ENCODE results near the gene AP1G1.

The AP1G1 gene

DNA sequence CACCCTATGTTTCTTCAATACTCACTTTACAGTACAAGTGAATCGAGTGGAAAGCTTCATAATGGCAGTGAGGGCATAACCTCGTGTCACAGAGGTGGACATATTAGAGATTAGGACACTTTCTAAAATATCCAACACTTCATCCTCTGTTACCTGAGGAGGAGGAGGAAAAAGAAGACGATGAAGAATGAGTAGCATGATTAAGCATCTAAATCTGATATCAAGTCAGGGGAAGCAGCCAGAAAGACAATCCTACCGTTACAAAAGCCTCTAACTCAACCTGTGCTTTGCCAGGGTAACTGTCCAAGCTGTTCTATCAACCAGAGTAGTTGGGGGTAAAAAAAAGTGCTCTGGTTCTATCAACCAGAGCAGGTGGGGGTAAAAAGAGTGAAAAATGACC, 60.4 kb downstream of the AP1G1 start:
- DNase-seq: no peak

DNA sequence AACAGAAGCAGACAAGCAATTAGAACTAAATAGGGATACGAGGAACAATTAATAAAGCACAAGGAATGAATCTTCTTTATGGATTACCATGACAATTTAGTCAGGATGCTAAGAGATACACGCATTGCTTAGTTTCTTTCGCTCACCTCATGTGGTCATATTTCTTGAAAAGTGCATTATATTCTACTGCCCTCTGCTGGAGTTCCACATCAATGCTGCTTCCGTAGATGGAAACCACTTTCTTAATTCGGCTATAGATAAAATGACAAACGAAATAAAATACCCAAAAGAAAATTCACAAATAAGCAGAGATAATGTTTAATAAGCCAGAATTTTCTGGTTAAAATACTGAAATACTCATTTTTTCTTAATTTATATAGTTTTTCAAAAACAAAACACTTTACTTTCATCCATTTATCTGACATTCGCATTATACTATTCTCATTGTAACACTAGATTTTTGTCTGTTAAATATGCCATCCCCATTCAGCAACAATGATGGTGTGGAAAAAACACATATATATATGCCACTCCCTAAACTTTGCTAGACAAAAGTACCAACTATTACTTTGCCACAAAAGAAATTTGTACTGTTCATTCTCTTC, 62.1 kb downstream of the AP1G1 start:
- DNase-seq: no peak

DNA sequence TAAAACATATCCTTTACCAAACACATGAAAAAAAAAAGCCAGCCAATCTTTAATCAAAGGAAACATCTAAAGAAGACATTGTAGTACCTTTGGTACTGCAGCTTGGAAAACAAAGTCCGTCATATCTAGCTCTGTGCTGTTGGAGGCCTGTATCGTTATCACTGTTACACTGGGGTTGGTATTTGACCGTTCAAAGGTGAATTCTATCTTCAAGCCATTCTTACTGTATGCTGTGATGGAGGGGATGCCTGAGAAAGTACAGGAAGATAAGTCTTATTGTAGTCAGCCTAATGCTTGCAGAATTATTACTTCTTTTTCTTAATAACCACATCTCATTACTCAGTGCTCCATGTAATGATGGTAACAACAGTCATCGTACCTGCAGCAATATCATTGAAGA, 69.8 kb downstream of the AP1G1 start:
- no peak for DNase-seq

DNA sequence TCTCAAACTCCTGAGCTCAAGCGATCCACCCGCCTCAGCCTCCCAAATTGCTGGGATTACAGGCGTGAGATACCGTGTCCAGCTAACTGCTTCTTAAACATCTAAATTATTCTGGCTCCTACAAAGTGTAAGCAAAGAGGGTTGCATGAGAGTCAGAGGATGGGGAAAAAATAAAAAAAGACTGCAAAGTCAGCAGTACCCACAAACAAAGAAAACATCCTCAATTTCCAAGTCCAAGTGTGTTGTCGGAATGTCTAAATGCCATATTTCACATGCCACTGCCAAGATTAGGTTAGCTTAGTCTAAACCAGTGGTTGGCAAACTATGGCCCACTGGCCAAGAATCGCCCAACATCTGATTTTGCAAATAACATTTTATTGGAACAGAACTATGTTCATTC, 71.1 kb downstream of the AP1G1 start:
- DNase-seq: no peak

DNA sequence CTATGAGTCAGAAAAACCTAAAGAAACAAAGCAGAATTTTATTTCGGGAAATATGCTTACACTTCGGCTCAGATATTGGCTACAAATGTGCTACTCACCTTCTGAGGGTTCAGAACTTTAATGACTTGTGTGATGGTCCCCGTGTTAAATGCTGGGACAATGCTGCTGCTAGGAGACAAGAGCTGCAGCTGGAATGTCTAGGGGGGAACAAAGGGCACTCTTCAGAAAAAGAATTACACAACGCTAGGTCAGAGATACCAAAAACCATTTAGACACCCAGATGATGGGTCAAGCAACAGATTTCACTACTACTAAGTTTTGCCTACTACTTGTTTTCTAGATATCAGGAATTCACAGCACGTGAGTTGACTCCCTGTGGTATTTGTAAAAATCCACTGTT, 74.1 kb downstream of the AP1G1 start:
- no peak for DNase-seq

DNA sequence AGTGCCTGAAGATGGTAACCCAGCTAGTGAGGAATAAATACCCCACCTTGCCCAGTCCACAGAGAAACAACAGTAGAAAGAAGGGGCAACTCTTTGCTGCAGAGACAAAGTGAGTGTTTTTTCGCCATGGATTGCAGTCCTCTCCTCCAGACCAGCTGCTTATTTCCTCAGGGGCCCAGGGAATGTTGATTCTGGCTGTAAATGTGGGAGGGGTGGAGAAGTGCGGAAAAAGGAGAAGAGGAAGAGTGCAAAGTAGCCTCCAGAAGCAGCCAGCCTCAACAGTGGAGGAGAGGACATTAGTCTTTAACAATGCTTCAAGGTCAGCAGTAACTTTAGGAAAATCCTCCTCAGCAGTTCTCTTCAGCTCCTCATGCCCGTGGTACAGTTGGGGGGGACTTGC, 76.0 kb downstream of the AP1G1 start:
- no peak for DNase-seq

DNA sequence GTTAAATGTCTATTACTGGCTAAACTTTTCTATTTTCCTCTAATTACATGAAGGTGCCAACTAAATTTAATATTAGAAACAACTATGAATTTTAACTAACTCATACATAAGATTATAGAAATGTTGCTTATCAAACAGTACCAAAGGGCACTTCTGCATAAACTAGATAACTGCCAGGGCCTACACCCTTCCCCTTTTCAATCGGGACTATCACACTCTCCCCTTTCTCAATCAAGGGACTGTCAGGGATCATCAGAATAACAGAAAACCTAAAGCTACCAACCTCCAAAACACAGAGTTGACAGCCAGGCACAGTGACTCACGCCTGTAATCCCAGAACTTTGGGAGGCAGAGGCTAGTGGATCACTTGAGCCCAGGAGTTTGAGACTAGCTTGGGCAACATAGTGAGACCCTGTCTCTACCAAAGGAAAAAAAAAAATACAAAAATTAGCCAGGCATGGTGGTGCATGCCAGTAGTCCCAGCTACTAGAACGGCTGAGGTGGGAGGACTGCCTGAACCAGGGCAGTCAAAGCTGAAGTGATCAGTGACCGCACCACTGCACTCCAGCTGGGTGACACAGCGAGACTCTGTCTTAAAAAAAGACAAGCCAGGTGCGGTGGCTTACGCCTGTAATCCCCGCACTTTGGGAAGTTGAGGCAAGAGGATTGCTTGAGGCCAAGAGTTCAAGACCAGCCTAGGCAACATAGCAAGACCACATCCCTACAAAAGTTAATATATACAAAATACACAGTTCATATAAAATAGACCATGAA, 80.9 kb downstream of the AP1G1 start:
- DNase-seq: no peak

DNA sequence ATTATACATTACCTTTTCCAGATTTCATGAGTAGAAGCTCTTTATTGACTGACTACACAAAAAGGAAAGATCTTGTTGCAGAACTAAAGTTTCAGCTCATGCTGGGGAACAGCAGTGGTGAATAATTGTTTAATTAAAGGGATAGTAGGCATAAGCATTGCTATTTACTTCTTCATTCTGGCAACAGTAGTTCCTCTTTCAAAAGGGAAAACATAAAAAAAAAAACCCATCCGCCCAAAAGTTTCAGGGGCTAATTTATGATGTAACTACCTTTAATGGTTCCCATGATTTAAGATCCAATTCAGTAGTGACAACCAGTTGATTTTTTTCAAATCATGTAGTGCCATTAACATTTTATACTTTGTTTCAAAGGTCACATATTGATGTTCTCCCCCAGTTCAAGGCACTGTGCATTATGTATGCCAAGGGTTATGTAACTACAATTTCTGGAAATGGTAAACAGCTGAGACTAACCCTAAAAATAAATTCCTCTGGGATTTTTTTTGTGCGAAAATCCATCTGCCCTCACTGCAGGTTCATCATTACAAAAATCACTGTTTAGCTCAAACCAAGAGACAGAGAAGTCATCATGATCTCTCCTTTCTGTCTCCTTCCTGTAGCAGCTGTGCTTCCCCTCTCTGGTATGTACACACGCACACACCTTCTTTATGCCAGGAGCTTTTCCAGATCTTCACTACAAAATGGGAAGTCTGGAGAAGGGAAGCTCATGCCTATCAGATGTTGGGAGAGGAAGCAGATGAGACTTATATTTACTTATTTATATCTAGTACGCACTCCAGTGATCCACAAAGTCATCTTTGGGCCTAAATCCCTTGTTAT, 81.9 kb downstream of the AP1G1 start:
- DNase-seq: no peak

DNA sequence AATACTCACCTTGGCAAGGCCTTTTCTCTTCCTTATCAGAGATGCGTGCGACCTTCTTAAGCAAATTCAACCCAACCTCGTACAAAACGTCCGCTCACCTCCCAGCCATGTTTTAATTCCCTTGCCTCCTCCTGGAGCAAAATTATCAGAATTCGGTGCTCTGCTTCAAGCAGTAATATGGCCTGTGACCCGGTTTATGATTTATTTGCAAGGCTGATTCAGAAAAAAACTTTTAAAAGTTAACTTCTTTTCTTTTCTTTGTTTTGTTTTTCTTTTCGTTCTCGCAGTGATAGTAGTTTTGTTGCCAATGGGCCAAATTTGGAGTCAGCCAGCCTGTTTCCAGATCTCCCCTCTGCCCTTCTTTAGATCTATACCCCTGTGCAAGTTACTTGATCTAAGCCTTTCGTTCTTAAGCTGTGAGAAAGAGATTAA, 84.3 kb downstream of the AP1G1 start, which contains the start of gene PHLPP2:
PHLPP2 (minus strand) TSS at position 382 of the 432 bp plus-strand sequence. CDS start 9,906 bp downstream, outside the sequence.
- DNase-seq: no peak

DNA sequence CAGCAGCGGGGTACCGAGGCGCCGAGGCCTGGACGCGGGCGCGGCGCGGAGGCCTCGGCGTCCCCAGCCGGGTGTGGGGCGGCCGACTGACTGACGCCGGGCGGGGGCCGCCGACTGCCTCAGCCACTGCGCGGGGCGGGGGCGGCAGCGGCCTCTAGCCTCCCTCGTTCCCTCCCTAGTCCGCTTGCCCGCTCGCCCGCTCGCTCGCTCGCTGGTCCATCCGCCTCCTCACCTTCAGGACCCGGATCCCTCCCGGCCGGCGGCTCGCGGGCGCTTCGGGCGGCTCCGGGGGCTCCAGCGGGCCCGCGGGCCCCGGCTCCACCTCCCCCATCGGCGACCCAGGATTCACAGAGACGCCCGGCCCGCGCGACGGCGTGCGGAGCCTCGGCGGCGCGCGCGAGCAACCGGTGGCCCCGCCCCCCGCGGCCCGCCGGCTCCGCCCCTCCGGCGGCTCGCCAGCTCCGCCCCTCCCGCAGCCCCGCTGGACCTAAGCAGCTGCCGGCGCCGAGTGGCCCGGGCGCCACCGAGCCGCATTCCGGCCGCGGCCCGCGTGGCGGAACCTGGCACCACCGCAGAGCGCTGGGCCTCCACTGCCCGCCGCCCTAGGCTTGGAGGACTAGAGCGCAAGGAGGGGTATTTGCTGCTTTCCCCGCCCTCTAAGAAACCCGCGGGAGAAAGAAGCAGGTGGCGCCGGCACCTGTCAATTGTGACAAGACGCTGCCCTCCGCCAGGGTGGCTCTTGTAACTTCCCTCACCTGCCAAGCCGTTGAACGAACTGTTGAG, 84.9 kb downstream of the AP1G1 start:
- no peak for DNase-seq

DNA sequence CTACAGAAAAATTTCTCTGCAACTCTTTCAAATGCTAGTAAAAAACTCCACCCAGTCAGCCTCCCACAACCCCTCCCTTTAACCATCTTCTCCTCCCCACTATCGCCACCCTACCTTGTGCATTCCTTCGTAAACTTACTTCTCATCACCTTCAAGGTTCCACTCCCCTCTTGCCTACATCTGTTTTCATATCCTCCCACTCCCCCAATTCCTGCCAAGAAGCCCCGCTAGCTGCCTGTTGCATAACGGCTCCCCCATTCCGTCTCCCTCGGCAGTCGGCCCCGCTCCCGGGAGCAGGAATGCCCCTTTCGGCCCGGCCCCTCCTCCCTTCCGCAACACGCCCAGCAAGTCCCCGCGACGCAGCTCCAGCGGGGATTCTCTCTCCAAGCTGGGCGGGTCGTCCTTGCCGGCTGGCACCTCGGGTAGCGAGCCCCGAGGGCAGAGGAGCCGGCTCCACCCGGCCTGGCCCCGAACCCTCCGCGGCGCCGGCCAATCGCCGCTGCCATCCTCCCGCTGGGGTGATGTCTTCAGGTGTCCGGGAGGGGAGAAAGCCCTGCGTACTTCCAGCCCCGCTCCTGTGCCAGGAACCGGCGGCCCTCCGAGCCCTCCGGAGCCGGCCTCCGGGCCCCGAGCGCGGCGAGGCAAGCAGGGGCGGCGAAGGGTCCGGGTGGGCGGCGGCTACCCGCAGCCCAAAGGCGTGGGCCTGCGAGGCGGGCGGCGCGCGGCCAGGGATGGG, 85.7 kb downstream of the AP1G1 start:
- no peak for DNase-seq

DNA sequence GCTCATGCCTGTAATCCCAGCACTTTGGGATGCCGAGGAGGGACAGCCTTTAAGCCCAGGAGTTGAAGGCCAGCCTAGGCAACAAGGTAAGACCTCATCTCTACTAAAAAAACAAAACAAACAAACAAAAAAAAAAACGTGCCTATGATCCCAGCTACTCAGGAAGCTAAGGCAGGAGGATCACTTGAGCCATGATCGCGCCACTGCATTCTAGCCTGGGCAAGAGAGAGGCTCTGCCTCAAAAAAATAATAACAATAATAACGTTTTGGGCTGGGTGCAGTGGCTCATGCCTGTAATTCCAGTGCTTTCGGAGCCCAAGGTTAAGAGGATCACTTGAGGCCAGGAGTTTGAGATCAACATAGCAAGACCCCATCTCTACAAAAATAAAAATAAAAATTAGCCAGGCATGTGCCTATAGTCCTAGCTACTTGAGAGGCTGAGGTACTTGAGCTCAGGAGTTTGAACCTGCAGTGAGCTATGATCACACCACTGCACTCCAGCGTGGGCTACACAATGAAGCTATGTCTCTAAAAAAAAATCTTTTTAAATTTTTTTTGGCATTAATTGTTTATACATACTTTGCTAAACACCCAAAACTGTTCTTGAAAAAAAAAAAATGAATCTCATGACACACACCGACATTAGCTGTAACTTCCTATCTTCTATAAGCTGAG, 87.4 kb downstream of the AP1G1 start:
- no peak for DNase-seq

DNA sequence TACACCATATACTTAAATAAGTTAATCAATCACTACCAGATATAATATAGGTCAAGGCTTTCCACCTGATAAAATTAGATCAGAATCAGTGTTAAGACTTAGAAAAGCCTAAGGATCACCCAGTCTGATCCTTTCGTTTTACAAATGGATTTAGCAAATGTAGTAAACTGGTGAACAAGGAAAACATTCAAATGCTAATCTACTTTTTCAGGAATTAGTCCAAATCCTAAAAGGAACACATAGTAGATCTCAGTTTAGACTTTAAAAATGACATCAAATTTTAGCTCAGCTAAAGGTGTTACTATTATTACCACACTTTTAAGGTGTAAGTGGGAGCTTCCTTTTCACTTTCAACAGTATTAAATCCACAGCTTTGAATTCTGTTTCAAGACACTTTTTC, 96.1 kb downstream of the AP1G1 start:
- DNase-seq: no peak

DNA sequence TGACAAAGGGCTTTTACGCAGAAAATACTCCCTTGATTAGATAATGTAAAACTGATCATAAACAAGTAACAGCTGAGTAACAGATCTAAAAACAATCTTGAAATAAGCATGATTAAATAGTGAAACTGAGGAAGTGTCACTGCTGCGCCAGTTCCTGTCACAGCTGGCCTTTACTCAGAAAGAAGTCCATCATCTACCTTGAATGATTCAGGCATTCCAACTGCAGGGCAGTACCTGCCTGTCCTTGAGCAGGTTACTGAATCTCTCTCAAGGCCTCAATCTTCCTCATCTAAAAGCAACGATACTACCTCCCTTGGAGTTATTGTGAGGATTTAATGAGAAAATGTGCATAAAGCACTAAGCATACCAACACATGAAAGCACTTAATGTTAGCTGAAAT, 96.8 kb downstream of the AP1G1 start:
- DNase-seq: no peak

DNA sequence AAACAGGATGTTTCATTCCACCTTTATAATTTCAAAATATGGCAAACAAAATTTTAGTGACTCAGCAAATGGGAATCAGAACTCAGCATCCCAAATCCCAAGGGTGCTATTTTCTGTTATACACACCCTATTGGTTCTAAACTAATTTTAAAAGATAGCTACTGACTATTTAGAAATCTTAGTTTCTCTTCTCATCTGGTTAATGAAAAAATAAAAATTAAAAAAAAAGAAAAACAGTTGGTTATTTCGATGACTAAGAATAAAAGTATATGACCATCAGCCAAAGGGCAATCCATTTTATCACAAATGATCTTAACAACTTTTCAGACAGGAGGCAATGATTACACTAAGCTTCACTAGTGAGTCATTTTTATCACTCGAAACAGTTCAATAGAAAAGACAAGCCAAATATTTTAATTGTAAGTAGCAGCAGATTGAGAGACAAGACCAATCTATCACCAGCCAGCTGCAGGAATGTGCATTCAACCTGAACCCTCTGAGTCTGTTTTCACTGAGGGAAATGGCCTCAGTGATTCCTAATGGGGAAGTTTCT, 99.3 kb downstream of the AP1G1 start:
- no peak for DNase-seq

DNA sequence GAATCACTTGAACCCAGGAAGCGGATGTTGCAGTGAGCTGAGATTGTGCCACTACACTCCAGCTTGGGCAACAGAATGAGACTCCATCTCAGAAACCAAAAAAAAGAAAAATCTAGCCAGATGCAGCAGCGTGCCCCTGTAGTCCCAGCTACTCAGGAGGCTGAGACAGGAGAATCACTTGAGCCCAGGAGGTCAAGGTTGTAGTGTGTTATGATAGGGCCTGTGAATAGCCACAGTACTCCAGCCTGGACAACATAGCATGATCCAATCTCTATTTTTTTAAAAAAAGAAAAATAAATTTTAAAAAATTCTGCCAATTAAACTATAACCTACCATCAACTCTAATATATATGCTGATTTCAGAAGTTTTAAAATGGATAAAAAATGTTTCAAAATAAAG, 99.9 kb downstream of the AP1G1 start:
- DNase-seq: no peak

DNA sequence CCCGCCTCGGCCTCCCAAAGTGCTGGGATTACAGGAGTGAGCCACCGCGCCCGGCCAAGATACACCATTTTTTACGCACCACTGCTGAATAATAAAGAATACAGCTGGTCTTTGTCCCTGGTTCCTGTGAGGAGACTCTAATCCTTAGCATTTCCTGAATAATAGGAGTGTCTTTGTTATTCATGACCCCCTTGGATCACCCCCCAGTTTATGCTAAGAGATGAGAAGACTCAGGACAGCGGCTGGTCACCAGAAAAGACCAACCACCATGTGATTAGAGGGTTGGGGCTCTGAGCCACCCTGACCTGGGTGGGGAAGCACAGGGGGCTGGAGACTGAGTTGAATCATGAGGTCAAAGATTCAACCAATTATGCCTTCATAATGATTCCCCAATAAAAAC, 101.4 kb downstream of the AP1G1 start:
- DNase-seq: no peak

DNA sequence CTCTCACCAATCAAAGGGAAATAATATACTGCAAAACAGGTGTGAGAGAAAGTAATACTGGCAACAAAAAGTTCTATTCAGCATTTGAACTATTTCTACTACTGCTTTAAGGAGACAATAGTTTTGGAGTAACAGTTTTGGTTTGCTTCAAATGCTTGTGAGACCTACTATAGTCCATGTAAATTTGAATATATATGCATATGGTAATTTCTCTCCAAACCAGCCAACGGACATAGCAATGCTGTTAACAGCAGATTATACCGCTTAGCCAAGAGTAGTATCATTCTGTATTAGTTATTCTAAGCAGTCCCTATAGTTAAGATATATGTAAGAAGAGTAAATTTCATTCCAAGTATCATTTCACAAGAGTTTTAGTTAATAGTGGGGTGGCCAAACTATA, 102.6 kb downstream of the AP1G1 start:
- no peak for DNase-seq

DNA sequence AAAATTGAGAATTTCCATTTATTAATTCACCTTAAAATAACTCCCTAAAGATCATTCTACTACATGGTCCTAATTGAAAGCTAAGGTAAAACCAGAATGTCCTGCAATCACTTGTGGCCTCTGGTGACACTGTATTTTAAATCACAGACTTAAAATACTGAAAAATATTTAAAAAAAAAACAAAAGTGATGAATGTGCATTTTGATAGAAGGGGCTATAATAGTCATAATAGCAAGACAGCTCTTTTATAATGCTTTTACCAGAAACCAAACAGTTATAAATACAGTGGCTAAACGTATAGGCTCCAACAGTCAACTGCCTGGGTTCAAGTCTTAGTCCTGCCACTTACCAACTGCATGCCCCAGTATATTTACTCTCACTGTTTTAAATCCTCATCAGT, 105.3 kb downstream of the AP1G1 start:
- no peak for DNase-seq

DNA sequence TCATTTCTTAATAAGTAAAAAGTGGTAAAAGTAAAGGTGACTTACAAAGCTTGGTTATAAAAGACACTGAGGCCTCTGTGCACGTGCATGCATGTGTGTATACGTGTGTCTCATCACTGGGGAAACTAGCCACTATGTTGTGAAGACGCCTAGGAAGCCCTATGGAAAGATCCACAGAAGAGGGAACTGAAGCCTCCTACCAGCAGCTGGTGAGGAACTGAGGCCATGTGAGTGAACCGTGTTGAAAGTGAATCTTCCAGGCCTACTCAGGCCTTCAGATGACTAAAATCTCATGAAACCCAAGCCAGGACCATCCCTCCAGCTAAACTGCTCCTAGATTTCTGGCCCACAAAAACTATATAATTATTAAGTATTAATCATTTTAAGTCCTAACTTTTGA, 107.8 kb downstream of the AP1G1 start:
- no peak for DNase-seq

DNA sequence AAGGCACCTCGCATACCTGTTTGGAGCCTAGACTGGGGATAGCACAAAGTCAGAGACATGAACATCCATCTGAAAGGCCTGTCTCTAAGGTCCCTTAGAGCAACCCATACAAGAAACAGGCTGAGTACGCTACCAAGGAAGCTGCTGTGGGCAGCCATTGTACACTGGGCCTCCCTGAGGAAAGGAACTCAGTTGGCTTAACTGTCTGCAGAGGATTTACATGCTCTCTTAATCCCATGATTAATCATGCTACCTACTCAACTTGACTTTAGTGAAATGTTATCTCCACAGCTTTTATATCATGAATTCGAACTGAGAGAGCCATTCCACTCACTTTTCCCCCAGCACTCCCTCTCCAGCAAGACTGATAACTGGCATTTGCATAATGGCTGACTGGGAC, 110.1 kb downstream of the AP1G1 start:
- no peak for DNase-seq
